IMR-90 (cell line): Measurements from ENCODE around the gene REC114. TPM values are rescaled to one million over a fixed set of nuclear protein-coding genes. Genes with fewer than 3 reads are reported as not detected.

Experiments
- ATAC-seq: fragments of 200-7000 bp; cut with Tn5 transposase; 2 replicates; pipeline ENCODE4 v1.9.1; 2020; ENCODE audit warnings: low read depth, mild to moderate bottlenecking, moderate library complexity
- BruUV-seq: library from RNA; stranded (reverse); fragments of 400-500 nt; replicated peaks from 2 replicates; lab custom pipeline; 2021; lab: Mats Ljungman, UMichigan
- CTCF ChIA-PET: fragments of 300-600 bp; formaldehyde crosslinking; extraction: SDS; loops from one replicate; lab custom pipeline; 2021; ENCODE audit warnings: antibody characterized with exemption; lab: Yijun Ruan, JAX
- POLR2A ChIA-PET: fragments of 300-600 bp; sonication (Branson Sonifier 250); formaldehyde crosslinking; loops from one replicate; lab custom pipeline; 2022; ENCODE audit warnings: antibody characterized with exemption; ENCODE audit not compliant: unreplicated experiment; lab: Charles Lee
- DNase-seq: peaks from one replicate; pipeline ENCODE4 v3.0.0; 2013
- H2AFZ ChIP-seq: replicated peaks from 2 replicates; pipeline ENCODE3; 2013; ENCODE audit warnings: low read length, mild to moderate bottlenecking; ENCODE audit not compliant: poor library complexity
- H2AK5ac ChIP-seq: 2 replicates; pipeline ENCODE4 v1.6.1; 2013; ENCODE audit warnings: low read depth, low read length, inconsistent platforms
- H2AK9ac ChIP-seq: replicated peaks from 2 replicates; pipeline ENCODE3; 2013; ENCODE audit warnings: mild to moderate bottlenecking, low read depth, low read length, moderate library complexity; ENCODE audit not compliant: poor library complexity
- H2BK120ac ChIP-seq: 2 replicates; pipeline ENCODE4 v1.6.1; 2013; ENCODE audit warnings: low read depth, low read length, inconsistent platforms
- H2BK15ac ChIP-seq: 3 replicates; pipeline ENCODE4 v1.6.1; 2013; ENCODE audit warnings: low read depth, low read length, inconsistent platforms
- H2BK20ac ChIP-seq: 2 replicates; pipeline ENCODE4 v1.6.1; 2013; ENCODE audit warnings: low read depth, mild to moderate bottlenecking, inconsistent platforms, low read length, moderate library complexity
- H2BK5ac ChIP-seq: 2 replicates; pipeline ENCODE4 v1.6.1; 2013; ENCODE audit warnings: mild to moderate bottlenecking, low read depth, low read length, inconsistent platforms; ENCODE audit not compliant: poor library complexity, severe bottlenecking
- H3K14ac ChIP-seq: replicated peaks from 2 replicates; pipeline ENCODE4 v1.6.1; 2013; ENCODE audit warnings: low read depth, low read length, inconsistent platforms
- H3K18ac ChIP-seq: 2 replicates; pipeline ENCODE4 v1.6.1; 2013; ENCODE audit warnings: low read depth, low read length, control low read depth
- H3K23ac ChIP-seq: 2 replicates; pipeline ENCODE4 v1.6.1; 2013; ENCODE audit warnings: low read depth, low read length, inconsistent platforms
- H3K27ac ChIP-seq: 2 replicates; pipeline ENCODE4 v1.5.1; 2013; ENCODE audit warnings: mild to moderate bottlenecking, control low read depth, low read length; ENCODE audit not compliant: insufficient read depth
- H3K27me3 ChIP-seq: 2 replicates; pipeline ENCODE4 v1.6.1; 2013; ENCODE audit warnings: low read length; ENCODE audit not compliant: control insufficient read depth, insufficient read depth
- H3K36me3 ChIP-seq: 2 replicates; pipeline ENCODE4 v1.6.1; 2013; ENCODE audit warnings: low read length, mixed read lengths; ENCODE audit not compliant: control insufficient read depth, insufficient read depth
- H3K4ac ChIP-seq: 2 replicates; pipeline ENCODE4 v1.6.1; 2013; ENCODE audit warnings: low read depth, low read length, inconsistent platforms
- H3K4me1 ChIP-seq: 2 replicates; pipeline ENCODE4 v1.6.1; 2013; ENCODE audit warnings: low read length, mixed read lengths; ENCODE audit not compliant: control insufficient read depth, insufficient read depth
- H3K4me2 ChIP-seq: 2 replicates; pipeline ENCODE4 v1.6.1; 2013; ENCODE audit warnings: low read depth, mild to moderate bottlenecking, control low read depth, low read length, moderate library complexity
- H3K4me3 ChIP-seq: 2 replicates; pipeline ENCODE4 v1.5.1; 2013; ENCODE audit warnings: low read depth, mild to moderate bottlenecking, control low read depth, low read length, moderate library complexity; ENCODE audit not compliant: insufficient read depth
- H3K56ac ChIP-seq: 2 replicates; pipeline ENCODE4 v1.6.1; 2013; ENCODE audit warnings: low read length, inconsistent platforms; ENCODE audit not compliant: insufficient read depth; ENCODE audit errors: extremely low read depth
- H3K79me1 ChIP-seq, 2 experiments: 2 replicates each; pipeline ENCODE4 v1.6.1; 2013; ENCODE audit warnings: low read length in 2 of 2, inconsistent platforms in 1 of 2, low read depth in 1 of 2
- H3K9ac ChIP-seq: 2 replicates; pipeline ENCODE4 v1.6.1; 2013; ENCODE audit warnings: low read depth, low read length, control low read depth
- H3K9me1 ChIP-seq: 2 replicates; pipeline ENCODE4 v1.6.1; 2013; ENCODE audit warnings: low read length, inconsistent platforms; ENCODE audit not compliant: insufficient read depth
- H3K9me3 ChIP-seq: 2 replicates; pipeline ENCODE4 v1.6.1; 2013; ENCODE audit warnings: low read length; ENCODE audit not compliant: control insufficient read depth, insufficient read depth
- H4K20me1 ChIP-seq: 2 replicates; pipeline ENCODE4 v1.6.1; 2013; ENCODE audit warnings: low read length, inconsistent platforms; ENCODE audit not compliant: insufficient read depth
- H4K5ac ChIP-seq: 2 replicates; pipeline ENCODE4 v1.6.1; 2013; ENCODE audit warnings: mild to moderate bottlenecking, low read depth, low read length, control low read depth
- H4K8ac ChIP-seq, 2 experiments: 2 replicates each; pipeline ENCODE4 v1.6.1; 2013; ENCODE audit warnings: low read depth in 2 of 2, low read length in 2 of 2, control low read depth in 1 of 2, inconsistent platforms in 1 of 2
- H4K91ac ChIP-seq: 2 replicates; pipeline ENCODE4 v1.6.1; 2013; ENCODE audit warnings: low read depth, low read length, inconsistent platforms; ENCODE audit not compliant: insufficient read depth
- BHLHE40 ChIP-seq: fragments of 150-350 bp; IDR thresholded peaks from 2 replicates; pipeline ENCODE4 v1.6.1; 2016; ENCODE audit warnings: mild to moderate bottlenecking, low read depth, low read length
- CHD1 ChIP-seq: IDR thresholded peaks from 2 replicates; pipeline ENCODE4 v1.6.1; 2012; ENCODE audit warnings: low read depth, low read length, improper control_type of control experiment
- MAFK ChIP-seq: IDR thresholded peaks from 2 replicates; pipeline ENCODE4 v1.6.1; 2012; ENCODE audit warnings: low read depth, low read length, improper control_type of control experiment
- MAZ ChIP-seq: IDR thresholded peaks from 2 replicates; pipeline ENCODE4 v1.6.1; 2012; ENCODE audit warnings: low read depth, mild to moderate bottlenecking, low read length, improper control_type of control experiment, moderate library complexity, borderline replicate concordance
- MXI1 ChIP-seq: IDR thresholded peaks from 2 replicates; pipeline ENCODE4 v1.6.1; 2012; ENCODE audit warnings: low read depth, mild to moderate bottlenecking, low read length, moderate library complexity, borderline replicate concordance
- NFE2L2 ChIP-seq: fragments of 150-350 bp; IDR thresholded peaks from 2 replicates; pipeline ENCODE4 v1.6.1; 2016; ENCODE audit warnings: low read depth, mild to moderate bottlenecking, low read length
- POLR2A ChIP-seq: IDR thresholded peaks from 2 replicates; pipeline ENCODE4 v1.6.1; 2012; ENCODE audit warnings: mild to moderate bottlenecking, low read depth, low read length
- RAD21 ChIP-seq: IDR thresholded peaks from 2 replicates; pipeline ENCODE4 v1.6.1; 2012; ENCODE audit warnings: low read length, improper control_type of control experiment
- RCOR1 ChIP-seq: IDR thresholded peaks from 2 replicates; pipeline ENCODE4 v1.6.1; 2012; ENCODE audit warnings: mild to moderate bottlenecking, low read length, improper control_type of control experiment; ENCODE audit not compliant: insufficient replicate concordance
- WGBS, 2 experiments: methylation state at CpG; one replicate each; pipeline versions ENCODE4 v1.1.5 to v1.1.7; 2013; ENCODE audit warnings: missing lambda C conversion rate in 2 of 2; ENCODE audit not compliant: insufficient read length in 1 of 2; ENCODE audit errors: extremely low coverage in 2 of 2; 5-methylcytosine and 5-hydroxymethylcytosine counted together
- dilution Hi-C: fragments of 300-500 bp; cut with HindIII; formaldehyde crosslinking; loops from one replicate; pipeline ENCODE4 v1.14.3; 2018; ENCODE audit warnings: low sequenced_read_pairs; ENCODE audit not compliant: unreplicated experiment
- in situ Hi-C: fragments of 300-500 bp; cut with MboI; formaldehyde crosslinking; loops from 3 replicates; pipeline ENCODE4 v1.14.3; 2019; ENCODE audit warnings: low sequenced_read_pairs, inconsistent platforms, mixed read lengths
- intact Hi-C: fragments of 100-400 bp; cut with micrococcal nuclease; formaldehyde crosslinking; loops from 2 replicates; pipeline ENCODE4 v1.10.0; 2022
- polyA plus RNA-seq, 3 experiments: library from polyadenylated mRNA; depleted of rRNA; stranded (reverse); fragments of >200 nt; gene quantifications; 2 replicates each; pipeline ENCODE4 v1.2.3, GENCODE V29; 2012; ENCODE audit warnings: low replicate concordance in 1 of 3
- total RNA-seq: library from RNA; depleted of rRNA; stranded (reverse); fragments of >200 nt; gene quantifications from 2 replicates; pipeline ENCODE4 v1.2.3, GENCODE V29; 2012
- TF ChIP-seq, protein P1 (sequence below): fragments of 150-350 bp; IDR thresholded peaks from 2 replicates; pipeline ENCODE4 v1.6.1; 2016; ENCODE audit warnings: low read depth, mild to moderate bottlenecking, low read length, moderate library complexity, borderline replicate concordance
- TF ChIP-seq, protein P2 (sequence below): fragments of 150-350 bp; IDR thresholded peaks from 2 replicates; pipeline ENCODE4 v1.6.1; 2017; ENCODE audit warnings: mild to moderate bottlenecking, antibody characterized with exemption, low read length, low read depth

Gene REC114
- total and polyA plus RNA-seq, 2 of the 4 experiments (the other 2 are of a cell fraction) = not detected

DNA sequence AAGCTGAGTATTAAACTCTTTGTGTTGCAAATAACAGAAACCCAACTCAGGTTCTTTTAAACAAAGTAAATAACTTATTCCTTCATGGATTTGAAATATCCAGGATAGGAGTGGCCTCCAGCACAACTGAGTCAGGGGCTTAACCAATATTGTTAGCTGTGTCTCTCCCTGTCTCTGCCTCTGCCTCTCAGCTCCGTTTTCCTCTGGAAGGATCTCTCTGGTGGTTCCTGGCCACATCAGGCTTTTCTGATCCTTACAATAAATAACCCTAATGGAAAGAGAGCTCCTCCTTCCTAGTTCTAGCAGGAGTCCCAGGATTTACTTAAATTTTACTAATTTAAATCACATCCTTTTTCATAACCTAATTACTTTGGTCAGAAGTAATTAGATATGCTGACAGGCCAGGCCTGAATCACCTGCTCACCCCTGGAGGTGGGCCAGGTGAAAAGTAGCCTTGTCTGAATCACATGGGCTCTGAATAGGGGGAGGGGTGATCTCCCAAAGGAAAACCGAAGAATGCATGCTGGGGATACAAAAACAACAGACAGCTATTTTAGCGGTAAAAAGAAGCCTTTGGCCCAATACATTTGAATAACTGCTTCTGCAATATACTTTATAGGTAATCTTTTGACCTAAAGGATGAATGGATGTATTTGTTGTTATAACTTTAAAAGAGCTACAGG is 75.4 kb downstream of the REC114 start:
- Histone ChIP-seq H2BK120ac (no peak overlapping the region), H3K56ac (no peak overlapping the region), H2AK9ac (peak overlapping the region; percentile 72), H3K23ac (no peak overlapping the region), H4K8ac (no peak overlapping the region), H3K18ac (no peak overlapping the region), H2BK20ac (no peak overlapping the region), H4K5ac (no peak overlapping the region), H3K4me3 (no peak overlapping the region), H4K20me1 (no peaks in the 10 kb centered on the region), H2AFZ (no peak overlapping the region), H3K14ac (no peak overlapping the region), H2BK15ac (no peak overlapping the region), H3K9me3 (no peaks in the 10 kb centered on the region), H2AK5ac (no peak overlapping the region), H3K4me2 (no peak overlapping the region), H3K36me3 (no peaks in the 10 kb centered on the region), H4K91ac (no peak overlapping the region), H3K4ac (no peak overlapping the region), H3K9ac (no peak overlapping the region), H3K27me3 (peaks cover 14% of the 10 kb centered on the region), H3K9me1 (no peaks in the 10 kb centered on the region), H3K27ac (no peak overlapping the region), H2BK5ac (no peak overlapping the region), H3K79me1 (no peaks in the 10 kb centered on the region), H3K4me1 (no peaks in the 10 kb centered on the region)
- in situ Hi-C loops (no loop called here), intact Hi-C loops (no loop called here), dilution Hi-C loops (no loop called here)
- ATAC-seq = no peak
- ChIA-PET CTCF (no interaction called here), POLR2A (no interaction called here)
- 33% methylated on average over 1 of the region's 3 CpGs; no CpG with 5 or more reads in 1 of the 2 experiments for WGBS, 2 experiments
- no TSS peak for BruUV-seq
- TF ChIP-seq MXI1 (no peak), RAD21 (no peak), POLR2A (no peak), MAZ (no peak), CHD1 (no peak), RCOR1 (no peak), BHLHE40 (no peak), MAFK (no peak), NFE2L2 (no peak)
- TF ChIP-seq, protein P1, sequence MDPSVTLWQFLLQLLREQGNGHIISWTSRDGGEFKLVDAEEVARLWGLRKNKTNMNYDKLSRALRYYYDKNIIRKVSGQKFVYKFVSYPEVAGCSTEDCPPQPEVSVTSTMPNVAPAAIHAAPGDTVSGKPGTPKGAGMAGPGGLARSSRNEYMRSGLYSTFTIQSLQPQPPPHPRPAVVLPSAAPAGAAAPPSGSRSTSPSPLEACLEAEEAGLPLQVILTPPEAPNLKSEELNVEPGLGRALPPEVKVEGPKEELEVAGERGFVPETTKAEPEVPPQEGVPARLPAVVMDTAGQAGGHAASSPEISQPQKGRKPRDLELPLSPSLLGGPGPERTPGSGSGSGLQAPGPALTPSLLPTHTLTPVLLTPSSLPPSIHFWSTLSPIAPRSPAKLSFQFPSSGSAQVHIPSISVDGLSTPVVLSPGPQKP = no peak
- TF ChIP-seq, protein P2, sequence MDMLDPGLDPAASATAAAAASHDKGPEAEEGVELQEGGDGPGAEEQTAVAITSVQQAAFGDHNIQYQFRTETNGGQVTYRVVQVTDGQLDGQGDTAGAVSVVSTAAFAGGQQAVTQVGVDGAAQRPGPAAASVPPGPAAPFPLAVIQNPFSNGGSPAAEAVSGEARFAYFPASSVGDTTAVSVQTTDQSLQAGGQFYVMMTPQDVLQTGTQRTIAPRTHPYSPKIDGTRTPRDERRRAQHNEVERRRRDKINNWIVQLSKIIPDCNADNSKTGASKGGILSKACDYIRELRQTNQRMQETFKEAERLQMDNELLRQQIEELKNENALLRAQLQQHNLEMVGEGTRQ = no peak
- DNase-seq = no peak
